Smooth muscle cell (in vitro differentiated cells): ENCODE results near the gene CLIP2. TPM values are rescaled to one million over a fixed set of nuclear protein-coding genes. Genes with fewer than 3 reads are reported as not detected.
"Not testable (repeated sequence)": the region's sequence is repeated elsewhere in the genome, so short reads cannot be mapped to it uniquely, and the experiment has no call there.

ENCODE experiments used
- DNase-seq: peaks from one replicate; lab custom pipeline; 2025; ENCODE audit not compliant: unreplicated experiment; lab: John Stamatoyannopoulos, UW
- H2AFZ ChIP-seq: fragments of 200-600 bp; sonication (generic); 2 replicates; pipeline ENCODE4 v1.6.0; 2016; ENCODE audit warnings: antibody characterized with exemption, low read depth, mild to moderate bottlenecking
- H3F3A ChIP-seq: fragments of 200-600 bp; sonication (generic); 2 replicates; pipeline ENCODE4 v1.6.0; 2017; ENCODE audit warnings: antibody characterized with exemption, low read depth
- H3K27ac ChIP-seq: fragments of 200-600 bp; sonication (generic); 2 replicates; pipeline ENCODE4 v1.5.1; 2016; ENCODE audit warnings: low read depth, mild to moderate bottlenecking
- H3K27me3 ChIP-seq: fragments of 200-600 bp; sonication (generic); 2 replicates; pipeline ENCODE4 v1.6.1; 2016; ENCODE audit warnings: low read depth, mild to moderate bottlenecking
- H3K36me3 ChIP-seq: fragments of 200-600 bp; sonication (generic); 2 replicates; pipeline ENCODE4 v1.5.1; 2016; ENCODE audit warnings: low read depth
- H3K4me1 ChIP-seq: fragments of 200-600 bp; sonication (generic); 2 replicates; pipeline ENCODE4 v1.5.1; 2016; ENCODE audit warnings: low read depth
- H3K4me2 ChIP-seq: fragments of 200-600 bp; sonication (generic); 2 replicates; pipeline ENCODE4 v1.6.0; 2016; ENCODE audit warnings: mild to moderate bottlenecking
- H3K4me3 ChIP-seq: fragments of 200-600 bp; sonication (generic); 2 replicates; pipeline ENCODE4 v1.5.1; 2016; ENCODE audit warnings: mild to moderate bottlenecking
- H3K79me2 ChIP-seq: fragments of 200-600 bp; sonication (generic); 2 replicates; pipeline ENCODE4 v1.6.0; 2016; ENCODE audit warnings: low read depth, mild to moderate bottlenecking
- H3K9ac ChIP-seq: fragments of 200-600 bp; sonication (generic); 2 replicates; pipeline ENCODE4 v1.6.0; 2016; ENCODE audit warnings: low read depth
- H3K9me3 ChIP-seq: fragments of 200-600 bp; sonication (generic); replicated peaks from 2 replicates; pipeline ENCODE4 v1.5.1; 2016; ENCODE audit warnings: low read depth
- H4K20me1 ChIP-seq: fragments of 200-600 bp; sonication (generic); 2 replicates; pipeline ENCODE4 v1.6.0; 2016; ENCODE audit warnings: low read depth
- WGBS: methylation state at CpG from one replicate; pipeline ENCODE4 v1.1.7; 2016; ENCODE audit warnings: low lambda C conversion rate; 5-methylcytosine and 5-hydroxymethylcytosine counted together
- polyA plus RNA-seq: library from polyadenylated mRNA; unstranded; fragments of >200 nt; fragmentation: Nextera tagmentation; extraction: Ambion mirVana; gene quantifications from 2 replicates; pipeline ENCODE4 v1.2.1, GENCODE V29; 2016
- total RNA-seq: library from RNA; depleted of rRNA; stranded (reverse); fragments of >200 nt; gene quantifications from 2 replicates; pipeline ENCODE4 v1.2.3, GENCODE V29; 2014
- TF ChIP-seq, protein P1 (sequence below): fragments of 200-600 bp; sonication (generic); IDR thresholded peaks from 2 replicates; pipeline ENCODE4 v1.5.1; 2017; ENCODE audit warnings: borderline replicate concordance, mild to moderate bottlenecking, antibody characterized with exemption; ENCODE audit not compliant: insufficient read depth, poor library complexity, severe bottlenecking

Gene CLIP2
- total and polyA plus RNA-seq, 2 experiments from 2014 or later: 12.1 to 23.3 TPM

- 69% methylated on average over 12 of the region's 12 CpGs for WGBS
- Histone ChIP-seq H3K27ac (no peak overlapping the region), H2AFZ (no peak overlapping the region)
Observed at GRCh38 chr7:74430961-74431466, 141.8 kb downstream of the CLIP2 start.

GRCh38 chr7:74437291-74437571 is 148.0 kb downstream of the CLIP2 start:
- H3K9me3 ChIP-seq, H3K4me3 ChIP-seq, H3F3A ChIP-seq, H3K27ac ChIP-seq, H3K27me3 ChIP-seq, H3K36me3 ChIP-seq, H4K20me1 ChIP-seq, DNase-seq, H3K9ac ChIP-seq, H3K4me2 ChIP-seq, H3K79me2 ChIP-seq, H2AFZ ChIP-seq, H3K4me1 ChIP-seq: not testable (repeated sequence)
- 100% methylated on average over 1 of the region's 1 CpG for WGBS

More at GRCh38 chr7:74430961-74431466, 141.8 kb downstream of the CLIP2 start:
- no peaks in the 10 kb centered on the region for H3F3A ChIP-seq
- peaks cover 5% of the 10 kb centered on the region for H3K4me1 ChIP-seq
- no peak overlapping the region for H3K4me3 ChIP-seq
- H3K9ac ChIP-seq: no peak overlapping the region
- no peaks in the 10 kb centered on the region for H3K27me3 ChIP-seq
- DNase-seq: no peak
- H3K4me2 ChIP-seq: no peak overlapping the region
- H3K9me3 ChIP-seq: no peaks in the 10 kb centered on the region
- H3K36me3 ChIP-seq: no peaks in the 10 kb centered on the region
- H4K20me1 ChIP-seq: no peaks in the 10 kb centered on the region
- TF ChIP-seq, protein P1, sequence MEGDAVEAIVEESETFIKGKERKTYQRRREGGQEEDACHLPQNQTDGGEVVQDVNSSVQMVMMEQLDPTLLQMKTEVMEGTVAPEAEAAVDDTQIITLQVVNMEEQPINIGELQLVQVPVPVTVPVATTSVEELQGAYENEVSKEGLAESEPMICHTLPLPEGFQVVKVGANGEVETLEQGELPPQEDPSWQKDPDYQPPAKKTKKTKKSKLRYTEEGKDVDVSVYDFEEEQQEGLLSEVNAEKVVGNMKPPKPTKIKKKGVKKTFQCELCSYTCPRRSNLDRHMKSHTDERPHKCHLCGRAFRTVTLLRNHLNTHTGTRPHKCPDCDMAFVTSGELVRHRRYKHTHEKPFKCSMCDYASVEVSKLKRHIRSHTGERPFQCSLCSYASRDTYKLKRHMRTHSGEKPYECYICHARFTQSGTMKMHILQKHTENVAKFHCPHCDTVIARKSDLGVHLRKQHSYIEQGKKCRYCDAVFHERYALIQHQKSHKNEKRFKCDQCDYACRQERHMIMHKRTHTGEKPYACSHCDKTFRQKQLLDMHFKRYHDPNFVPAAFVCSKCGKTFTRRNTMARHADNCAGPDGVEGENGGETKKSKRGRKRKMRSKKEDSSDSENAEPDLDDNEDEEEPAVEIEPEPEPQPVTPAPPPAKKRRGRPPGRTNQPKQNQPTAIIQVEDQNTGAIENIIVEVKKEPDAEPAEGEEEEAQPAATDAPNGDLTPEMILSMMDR: no peak
- no peaks in the 10 kb centered on the region for H3K79me2 ChIP-seq

GRCh38 chr7:74438327-74438726 is 149.1 kb downstream of the CLIP2 start:
- no peaks in the 10 kb centered on the region for H4K20me1 ChIP-seq
- H3K27ac ChIP-seq: no peak overlapping the region
- no peaks in the 10 kb centered on the region for H3K36me3 ChIP-seq
- no peaks in the 10 kb centered on the region for H3K4me1 ChIP-seq
- no peak overlapping the region for H3K9ac ChIP-seq
- TF ChIP-seq, protein P1: no peak
- H3F3A ChIP-seq: no peaks in the 10 kb centered on the region
- H2AFZ ChIP-seq: no peak overlapping the region
- H3K4me3 ChIP-seq: no peak overlapping the region
- DNase-seq: no peak
- H3K4me2 ChIP-seq: no peak overlapping the region
- H3K79me2 ChIP-seq: no peaks in the 10 kb centered on the region
- H3K9me3 ChIP-seq: no peaks in the 10 kb centered on the region
- WGBS: 100% methylated on average over 2 of the region's 2 CpGs
- no peaks in the 10 kb centered on the region for H3K27me3 ChIP-seq

- no peaks in the 10 kb centered on the region for H3K4me1 ChIP-seq
- no peak overlapping the region for H2AFZ ChIP-seq
- H3K27me3 ChIP-seq: no peaks in the 10 kb centered on the region
- no peak overlapping the region for H3K4me2 ChIP-seq
- no peak overlapping the region for H3K4me3 ChIP-seq
- H3K36me3 ChIP-seq: no peaks in the 10 kb centered on the region
- no peaks in the 10 kb centered on the region for H3K79me2 ChIP-seq
- H3K27ac ChIP-seq: no peak overlapping the region
- WGBS: 95% methylated on average over 4 of the region's 4 CpGs
- no peak for DNase-seq
- TF ChIP-seq, protein P1: no peak
- H3F3A ChIP-seq: no peaks in the 10 kb centered on the region
- H3K9me3 ChIP-seq: no peaks in the 10 kb centered on the region
- H4K20me1 ChIP-seq: no peaks in the 10 kb centered on the region
- H3K9ac ChIP-seq: no peak overlapping the region
Observed at GRCh38 chr7:74439541-74439940, 150.3 kb downstream of the CLIP2 start.

- not testable (repeated sequence) for H2AFZ ChIP-seq, H3K9ac ChIP-seq, DNase-seq, H3K27ac ChIP-seq, H3K4me2 ChIP-seq, H3K36me3 ChIP-seq, H3K27me3 ChIP-seq, H3K9me3 ChIP-seq, H3K79me2 ChIP-seq, H3F3A ChIP-seq, H4K20me1 ChIP-seq, H3K4me1 ChIP-seq, H3K4me3 ChIP-seq
- 94% methylated on average over 3 of the region's 3 CpGs for WGBS
Observed at GRCh38 chr7:74440143-74440542, 150.9 kb downstream of the CLIP2 start.
